WI38 (cell line): ENCODE data around the gene CDK5RAP2.

Source experiments
- H3K4me3 ChIP-seq: 2 replicates; pipeline ENCODE4 v1.5.1; 2011; ENCODE audit warnings: low read depth, mild to moderate bottlenecking, control low read depth, low read length
- CTCF ChIP-seq: IDR thresholded peaks from 2 replicates; pipeline ENCODE4 v1.5.1; 2012; ENCODE audit warnings: low read depth, mild to moderate bottlenecking, control low read depth, low read length

The CDK5RAP2 gene

GRCh38 chr9:120609636-120610035, 29.7 kb upstream of the CDK5RAP2 start:
- no peak for TF ChIP-seq CTCF
- no peak overlapping the region for H3K4me3 ChIP-seq

DNA sequence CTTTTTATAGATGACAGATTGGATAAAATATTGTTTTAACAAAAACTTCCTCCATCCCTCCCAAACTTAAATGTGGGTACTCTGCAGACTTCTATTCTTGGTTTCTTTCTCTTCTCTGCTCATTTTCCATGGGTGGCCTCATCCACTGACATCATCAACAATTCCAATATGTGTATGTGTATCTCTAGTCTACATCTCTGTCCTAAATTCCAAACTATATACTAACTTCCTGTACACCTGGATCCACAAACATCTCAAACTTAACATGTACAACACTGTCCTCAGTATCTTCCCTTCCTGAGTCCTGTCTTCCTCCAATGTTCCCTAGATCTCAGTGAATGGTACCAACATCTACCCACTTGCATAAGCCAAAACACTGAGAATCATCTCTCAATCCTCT, 28.5 kb upstream of the CDK5RAP2 start:
- H3K4me3 ChIP-seq: no peak overlapping the region
- TF ChIP-seq CTCF: no peak

DNA sequence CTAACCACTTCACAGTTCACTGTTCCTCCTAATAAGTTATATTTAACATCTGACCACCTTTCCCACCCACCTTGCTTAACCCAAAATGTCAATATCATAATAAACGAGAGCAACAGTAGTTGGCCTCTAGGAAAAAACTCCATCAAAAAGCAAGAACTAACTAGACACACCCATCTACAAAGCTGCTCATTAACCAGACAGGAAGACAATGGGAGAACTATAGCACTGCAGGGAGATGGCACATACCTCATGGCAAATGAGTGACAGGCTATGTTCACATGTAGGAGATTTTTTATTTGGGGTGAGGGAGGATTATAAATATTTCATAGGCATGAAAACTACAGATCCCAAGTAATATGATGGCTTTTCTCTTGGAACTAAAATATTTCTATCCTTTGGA, 23.6 kb upstream of the CDK5RAP2 start:
- H3K4me3 ChIP-seq: no peak overlapping the region
- TF ChIP-seq CTCF: no peak

- no peak for TF ChIP-seq CTCF
- H3K4me3 ChIP-seq: no peak overlapping the region
Observed at GRCh38 chr9:120603010-120603409, 23.0 kb upstream of the CDK5RAP2 start.

DNA sequence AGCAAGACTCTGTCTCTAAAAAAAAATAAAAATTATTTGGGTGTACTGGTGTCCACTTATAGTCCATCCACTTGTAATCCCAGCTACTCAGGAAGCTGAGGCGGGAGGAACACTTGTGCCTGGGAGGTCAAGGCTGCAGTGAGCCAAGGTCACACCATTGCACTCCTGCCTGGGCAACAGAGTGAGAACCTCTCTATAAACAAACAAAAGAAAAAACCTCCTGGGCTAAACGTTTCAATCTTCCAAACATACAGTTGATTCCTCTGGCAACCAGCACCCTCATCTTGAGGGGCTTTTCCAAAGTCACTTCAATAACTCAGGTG, 13.9 kb upstream of the CDK5RAP2 start:
- no peak overlapping the region for H3K4me3 ChIP-seq
- no peak for TF ChIP-seq CTCF

GRCh38 chr9:120593250-120593954, 13.4 kb upstream of the CDK5RAP2 start:
- no peak overlapping the region for H3K4me3 ChIP-seq
- TF ChIP-seq CTCF: no peak

GRCh38 chr9:120592210-120592609, 12.2 kb upstream of the CDK5RAP2 start:
- no peak for TF ChIP-seq CTCF
- no peak overlapping the region for H3K4me3 ChIP-seq
